Measurements from ENCODE around the gene NUDT1.

Gene NUDT1

GRCh38 chr7:2205036-2205780 lies 36.8 kb upstream of the NUDT1 start:
- peak; percentile 57 for DNase-seq (ENCODE audit: low read depth)

- DNase-seq (ENCODE audit: low read depth) = no peak
These were observed 33.3 kb upstream of the NUDT1 start for GRCh38 chr7:2208712-2209111.

GRCh38 chr7:2209146-2209960 lies 32.7 kb upstream of the NUDT1 start:
- peak; percentile 78 for DNase-seq (ENCODE audit: low read depth)

GRCh38 chr7:2209961-2210323 lies 32.1 kb upstream of the NUDT1 start:
- DNase-seq (ENCODE audit: low read depth) = no peak

GRCh38 chr7:2210551-2211258 lies 31.3 kb upstream of the NUDT1 start:
- no peak for DNase-seq (ENCODE audit: low read depth)

- no peak for DNase-seq (ENCODE audit: low read depth)
These were observed 30.7 kb upstream of the NUDT1 start for GRCh38 chr7:2211259-2211880.

- no peak for DNase-seq (ENCODE audit: low read depth)
These were observed 30.1 kb upstream of the NUDT1 start for GRCh38 chr7:2211926-2212325.

GRCh38 chr7:2212906-2213305 lies 29.1 kb upstream of the NUDT1 start:
- peak; percentile 16 for DNase-seq (ENCODE audit: low read depth)

GRCh38 chr7:2213551-2214215 lies 28.3 kb upstream of the NUDT1 start:
- no peak for DNase-seq (ENCODE audit: low read depth)

- DNase-seq (ENCODE audit: low read depth) = no peak
These were observed 27.4 kb upstream of the NUDT1 start for GRCh38 chr7:2214636-2215035.

GRCh38 chr7:2215851-2216250 lies 26.2 kb upstream of the NUDT1 start:
- DNase-seq (ENCODE audit: low read depth) = no peak

GRCh38 chr7:2217206-2217605 lies 24.8 kb upstream of the NUDT1 start:
- no peak for DNase-seq (ENCODE audit: low read depth)

GRCh38 chr7:2217716-2218443 lies 24.1 kb upstream of the NUDT1 start:
- DNase-seq (ENCODE audit: low read depth) = peak; percentile 16

GRCh38 chr7:2218444-2218785 lies 23.6 kb upstream of the NUDT1 start:
- no peak for DNase-seq (ENCODE audit: low read depth)

- no peak for DNase-seq (ENCODE audit: low read depth)
These were observed 22.9 kb upstream of the NUDT1 start for GRCh38 chr7:2219136-2219535.

GRCh38 chr7:2219606-2220005 lies 22.4 kb upstream of the NUDT1 start:
- no peak for DNase-seq (ENCODE audit: low read depth)

- no peak for DNase-seq (ENCODE audit: low read depth)
These were observed 22.0 kb upstream of the NUDT1 start for GRCh38 chr7:2220030-2220429.

- no peak for DNase-seq (ENCODE audit: low read depth)
These were observed 21.5 kb upstream of the NUDT1 start for GRCh38 chr7:2220506-2220905.

- no peak for DNase-seq (ENCODE audit: low read depth)
These were observed 21.1 kb upstream of the NUDT1 start for GRCh38 chr7:2220954-2221353.

- no peak for DNase-seq (ENCODE audit: low read depth)
These were observed 19.5 kb upstream of the NUDT1 start for GRCh38 chr7:2222516-2222915.

GRCh38 chr7:2223321-2223720 lies 18.7 kb upstream of the NUDT1 start:
- DNase-seq (ENCODE audit: low read depth) = no peak

Data from EH (cell line).